GM12874 (cell line): ENCODE data around the gene GATD1.

Experiments used
- CTCF ChIP-seq: IDR thresholded peaks from 2 replicates; pipeline ENCODE4 v1.5.1; 2011; ENCODE audit warnings: low read depth, mild to moderate bottlenecking, control low read depth, low read length, moderate library complexity; ENCODE audit not compliant: insufficient read depth

GATD1 gene

GRCh38 chr11:721741-722345, 55.4 kb downstream of the GATD1 start:
- TF ChIP-seq CTCF: no peak

GRCh38 chr11:721247-721740, 56.0 kb downstream of the GATD1 start:
- TF ChIP-seq CTCF: no peak

- TF ChIP-seq CTCF: no peak
Observed at GRCh38 chr11:720642-721246, 56.5 kb downstream of the GATD1 start.

GRCh38 chr11:720017-720641, 57.2 kb downstream of the GATD1 start:
- TF ChIP-seq CTCF: no peak

- no peak for TF ChIP-seq CTCF
Observed at GRCh38 chr11:719214-720016, 57.9 kb downstream of the GATD1 start.
